ENCODE measurements around the gene MAZ. TPM values are rescaled to one million over a fixed set of nuclear protein-coding genes. Genes with fewer than 3 reads are reported as not detected.
"Not testable (repeated sequence)": the region's sequence is repeated elsewhere in the genome, so short reads cannot be mapped to it uniquely, and the experiment has no call there.

Gene MAZ
- total and polyA plus RNA-seq, 7 experiments from 2014 or later, result 36.9 to 424 (median 202) TPM

- H3K27ac Mint-ChIP-seq; H3K4me3 ChIP-seq (ENCODE audit: low read length); H3K27me3 ChIP-seq (ENCODE audit: control insufficient read depth in 2 of 2, insufficient read depth in 2 of 2, low read length in 2 of 2); H3K27ac ChIP-seq (ENCODE audit: low read depth, low read length); H3K4me3 Mint-ChIP-seq; ATAC-seq; H3K9me3 ChIP-seq (ENCODE audit: control insufficient read depth in 2 of 3, low read length in 3 of 3); H3K27me3 Mint-ChIP-seq; H3K9me3 Mint-ChIP-seq; H3K36me3 Mint-ChIP-seq; DNase-seq; H3K36me3 ChIP-seq (ENCODE audit: control insufficient read depth in 2 of 3, insufficient read depth in 3 of 3, low read length in 3 of 3); intact Hi-C loops (cut with micrococcal nuclease): not testable (repeated sequence)
- peaks cover 0 to 21% of the 10 kb centered on the region in 2 donors for H3K4me1 ChIP-seq (ENCODE audit: control insufficient read depth in 2 of 2, insufficient read depth in 2 of 2, low read length in 2 of 2)
- peaks cover 7 to 48% (median 39%) of the 10 kb centered on the region in 7 donors for H3K4me1 Mint-ChIP-seq
- ChIA-PET CTCF (interaction anchor here (0.7 kb wide), 1 partner anchor 24 kb away, joined by 3 read pairs; no protein-coding TSS in a partner anchor), POLR2A (interaction anchor here (0.7 kb wide), 1 partner anchor 23 kb away, joined by 3 read pairs; no protein-coding TSS in a partner anchor)
Observed at GRCh38 chr16:29761280-29761651, 45.1 kb upstream of the MAZ start.

DNA sequence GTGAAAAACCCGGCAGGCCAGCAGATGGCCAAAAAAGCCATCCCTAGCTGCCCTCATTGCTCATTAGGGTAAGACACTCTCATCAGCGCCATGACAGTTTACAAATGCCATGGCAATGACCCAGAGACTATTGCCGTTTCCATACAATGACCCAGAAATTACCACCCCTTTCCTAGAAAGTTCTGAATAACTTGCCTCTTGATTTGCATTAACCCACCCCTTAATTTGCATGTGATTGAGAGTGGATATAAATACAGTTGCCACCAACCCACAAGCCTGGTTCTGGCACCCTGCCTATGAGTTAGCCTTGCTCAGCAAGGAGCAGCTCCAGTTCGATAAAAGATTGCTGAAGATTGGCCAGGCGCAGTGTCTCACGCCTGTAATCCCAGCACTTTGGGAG lies 44.4 kb upstream of the MAZ start:
- H3K4me1 Mint-ChIP-seq, result peaks cover 7 to 41% (median 34%) of the 10 kb centered on the region in 7 donors
- DNase-seq (no peak), ATAC-seq (no peak)
- no peaks in the 10 kb centered on the region for H3K36me3 ChIP-seq (ENCODE audit: control insufficient read depth in 2 of 3, insufficient read depth in 3 of 3, low read length in 3 of 3)
- peaks cover 0 to 15% of the 10 kb centered on the region in 2 donors for H3K4me1 ChIP-seq (ENCODE audit: control insufficient read depth in 2 of 2, insufficient read depth in 2 of 2, low read length in 2 of 2)
- no peaks in the 10 kb centered on the region for H3K27me3 ChIP-seq (ENCODE audit: control insufficient read depth in 2 of 2, insufficient read depth in 2 of 2, low read length in 2 of 2)
- H3K27ac Mint-ChIP-seq, result peak overlapping the region in 3 of 9 donors; percentile 33 to 73 (median 41)
- CTCF ChIA-PET, result interaction anchor here (0.6 kb wide), 1 partner anchor 15 kb away, joined by 3 read pairs; no protein-coding TSS in a partner anchor
- POLR2A ChIA-PET, result interaction anchor here (0.7 kb wide), 2 partner anchors 19 to 23 kb away, joined by 3 to 5 read pairs; no protein-coding TSS in a partner anchor
- H3K27ac ChIP-seq (ENCODE audit: low read depth, low read length), result no peak overlapping the region
- H3K4me3 ChIP-seq (ENCODE audit: low read length), result no peak overlapping the region
- H3K9me3 ChIP-seq (ENCODE audit: control insufficient read depth in 2 of 3, low read length in 3 of 3), result no peaks in the 10 kb centered on the region
- intact Hi-C loops (cut with micrococcal nuclease), result no loop called here
- H3K9me3 Mint-ChIP-seq, result peaks cover 0 to 3% (median 0%) of the 10 kb centered on the region in 11 donors
- H3K27me3 Mint-ChIP-seq, result peaks cover 0 to 8% (median 0%) of the 10 kb centered on the region in 5 donors
- H3K36me3 Mint-ChIP-seq, result no peaks in the 10 kb centered on the region
- H3K4me3 Mint-ChIP-seq, result no peak overlapping the region

GRCh38 chr16:29763326-29763725 lies 43.0 kb upstream of the MAZ start:
- DNase-seq (no peak), ATAC-seq (no peak)
- Histone ChIP-seq H3K9me3 (ENCODE audit: control insufficient read depth in 2 of 3, low read length in 3 of 3) (no peaks in the 10 kb centered on the region), H3K4me1 (ENCODE audit: control insufficient read depth in 2 of 2, insufficient read depth in 2 of 2, low read length in 2 of 2) (peaks cover 0 to under 1% of the 10 kb centered on the region in 2 donors), H3K27ac (ENCODE audit: low read depth, low read length) (no peak overlapping the region), H3K36me3 (ENCODE audit: control insufficient read depth in 2 of 3, insufficient read depth in 3 of 3, low read length in 3 of 3) (no peaks in the 10 kb centered on the region), H3K27me3 (ENCODE audit: control insufficient read depth in 2 of 2, insufficient read depth in 2 of 2, low read length in 2 of 2) (no peaks in the 10 kb centered on the region), H3K4me3 (ENCODE audit: low read length) (no peak overlapping the region)
- POLR2A ChIA-PET, result no interaction called here
- CTCF ChIA-PET, result interaction anchor here (0.5 kb wide), 1 partner anchor 58 kb away, joined by 3 read pairs; no protein-coding TSS in a partner anchor
- intact Hi-C loops (cut with micrococcal nuclease), result no loop called here
- H3K27ac Mint-ChIP-seq, result peak overlapping the region in 8 of 9 donors; percentile 17 to 77 (median 50)
- peak overlapping the region in 1 of 10 donors; percentile 12 for H3K4me3 Mint-ChIP-seq
- no peaks in the 10 kb centered on the region for H3K36me3 Mint-ChIP-seq
- peaks cover 0 to 8% (median 0%) of the 10 kb centered on the region in 5 donors for H3K27me3 Mint-ChIP-seq
- peaks cover 0 to 3% (median 0%) of the 10 kb centered on the region in 11 donors for H3K9me3 Mint-ChIP-seq
- peaks cover 7 to 35% (median 26%) of the 10 kb centered on the region in 7 donors for H3K4me1 Mint-ChIP-seq

DNA sequence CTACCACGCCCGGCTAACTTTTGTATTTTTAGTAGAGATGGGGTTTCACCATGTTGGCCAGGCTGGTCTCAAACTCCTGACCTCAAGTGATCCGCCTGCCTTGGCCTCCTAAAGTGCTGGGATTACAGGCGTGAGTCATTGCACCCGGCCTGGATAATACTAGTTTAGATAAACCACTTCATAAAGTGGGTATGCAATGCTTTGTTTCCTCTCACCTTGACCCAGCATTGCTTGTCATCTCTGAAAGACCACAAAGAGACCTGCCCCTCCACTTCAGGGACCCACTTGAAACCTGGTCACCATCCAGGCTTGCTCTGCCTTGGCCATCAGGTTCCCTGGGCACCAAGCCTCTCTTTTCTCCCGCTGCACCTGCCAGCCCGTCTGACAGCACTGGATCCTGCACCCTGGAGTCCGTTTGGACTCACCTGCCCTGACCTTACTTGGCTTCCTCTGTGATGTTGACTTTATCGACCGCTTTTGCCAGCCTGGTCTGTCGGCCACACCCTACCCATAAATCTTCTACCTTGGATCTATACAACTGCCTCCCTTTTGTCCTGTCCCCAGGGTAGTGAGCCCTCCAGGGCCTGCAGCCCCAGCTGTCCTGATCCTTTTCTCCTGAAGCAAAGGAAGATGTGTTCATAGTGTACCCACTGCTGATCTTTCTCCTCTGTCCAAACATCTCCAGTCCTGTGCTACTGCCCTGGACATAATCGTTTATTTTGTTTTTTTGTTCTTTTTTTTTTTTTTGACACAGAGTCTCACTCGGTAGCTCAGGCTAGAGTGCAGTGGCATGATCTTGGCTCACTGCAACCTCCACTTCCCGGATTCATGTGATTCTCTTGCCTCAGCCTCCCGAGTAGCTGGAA lies 40.9 kb upstream of the MAZ start:
- Histone ChIP-seq H3K27me3 (ENCODE audit: control insufficient read depth in 2 of 2, insufficient read depth in 2 of 2, low read length in 2 of 2) (no peaks in the 10 kb centered on the region), H3K4me3 (ENCODE audit: low read length) (no peak overlapping the region), H3K9me3 (ENCODE audit: control insufficient read depth in 2 of 3, low read length in 3 of 3) (no peaks in the 10 kb centered on the region), H3K27ac (ENCODE audit: low read depth, low read length) (no peak overlapping the region), H3K4me1 (ENCODE audit: control insufficient read depth in 2 of 2, insufficient read depth in 2 of 2, low read length in 2 of 2) (no peaks in the 10 kb centered on the region), H3K36me3 (ENCODE audit: control insufficient read depth in 2 of 3, insufficient read depth in 3 of 3, low read length in 3 of 3) (no peaks in the 10 kb centered on the region)
- H3K27me3 Mint-ChIP-seq, result peaks cover 0 to 8% (median 0%) of the 10 kb centered on the region in 5 donors
- intact Hi-C loops (cut with micrococcal nuclease), result no loop called here
- H3K36me3 Mint-ChIP-seq, result no peaks in the 10 kb centered on the region
- DNase-seq (no peak), ATAC-seq (no peak)
- peak overlapping the region in 6 of 9 donors; percentile 1 to 82 (median 72) for H3K27ac Mint-ChIP-seq
- peak overlapping the region in 2 of 10 donors; percentile 38 to 49 for H3K4me3 Mint-ChIP-seq
- CTCF ChIA-PET, result no interaction called here
- peaks cover 7 to 30% (median 23%) of the 10 kb centered on the region in 7 donors for H3K4me1 Mint-ChIP-seq
- H3K9me3 Mint-ChIP-seq, result peaks cover 0 to 2% (median 0%) of the 10 kb centered on the region in 11 donors
- POLR2A ChIA-PET, result interaction anchor here (0.6 to 1.3 kb wide), 5 partner anchors 7 to 24 kb away, joined by 4 to 6 read pairs (median 5); no protein-coding TSS in a partner anchor

- no peak overlapping the region for H3K4me3 Mint-ChIP-seq
- H3K27me3 Mint-ChIP-seq, result peaks cover 0 to 3% (median 0%) of the 10 kb centered on the region in 5 donors
- H3K27ac Mint-ChIP-seq, result peak overlapping the region in 1 of 9 donors; percentile 30
- intact Hi-C loops (cut with micrococcal nuclease), result no loop called here
- ChIA-PET CTCF (interaction anchor here (1.0 kb wide), 1 partner anchor 19 kb away, joined by 3 read pairs; no protein-coding TSS in a partner anchor), POLR2A (interaction anchor here (2.2 kb wide), 1 partner anchor 24 kb away, joined by 10 read pairs; the partner anchor contains the start of gene KIF22)
- DNase-seq (no peak), ATAC-seq (no peak)
- no peak overlapping the region for H3K4me3 ChIP-seq (ENCODE audit: low read length)
- H3K36me3 ChIP-seq (ENCODE audit: control insufficient read depth in 2 of 3, insufficient read depth in 3 of 3, low read length in 3 of 3), result no peaks in the 10 kb centered on the region
- H3K27me3 ChIP-seq (ENCODE audit: control insufficient read depth in 2 of 2, insufficient read depth in 2 of 2, low read length in 2 of 2), result no peaks in the 10 kb centered on the region
- H3K9me3 Mint-ChIP-seq, result peaks cover 0 to 2% (median 0%) of the 10 kb centered on the region in 11 donors
- no peaks in the 10 kb centered on the region for H3K9me3 ChIP-seq (ENCODE audit: control insufficient read depth in 2 of 3, low read length in 3 of 3)
- H3K27ac ChIP-seq (ENCODE audit: low read depth, low read length), result no peak overlapping the region
- no peaks in the 10 kb centered on the region for H3K36me3 Mint-ChIP-seq
- H3K4me1 Mint-ChIP-seq, result peaks cover 7 to 27% (median 21%) of the 10 kb centered on the region in 7 donors
- no peaks in the 10 kb centered on the region for H3K4me1 ChIP-seq (ENCODE audit: control insufficient read depth in 2 of 2, insufficient read depth in 2 of 2, low read length in 2 of 2)
Observed at GRCh38 chr16:29766571-29766970, 39.8 kb upstream of the MAZ start.

DNA sequence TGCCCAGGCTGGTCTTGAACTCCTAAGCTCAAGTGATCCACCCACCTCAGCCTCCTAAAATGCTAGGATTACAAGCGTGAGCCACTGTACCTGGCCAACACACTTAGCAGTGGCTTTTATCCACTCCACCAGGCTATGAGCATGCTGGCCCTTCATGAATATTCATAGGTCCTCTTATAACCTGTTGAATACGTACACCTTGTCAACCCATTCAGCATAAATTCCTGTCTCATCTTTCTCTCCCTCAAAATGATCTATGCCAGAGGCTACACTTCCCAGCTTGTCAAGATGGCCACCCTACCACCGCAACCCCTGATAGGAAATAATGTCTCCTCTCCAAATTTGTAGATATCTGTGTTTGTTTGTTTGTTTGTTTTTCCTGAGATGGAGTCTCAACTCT lies 39.3 kb upstream of the MAZ start:
- Mint-ChIP-seq H3K4me3 (no peak overlapping the region), H3K27me3 (peaks cover 0 to 3% (median 0%) of the 10 kb centered on the region in 5 donors), H3K9me3 (peaks cover 0 to 2% (median 0%) of the 10 kb centered on the region in 11 donors), H3K4me1 (peaks cover 5 to 27% (median 21%) of the 10 kb centered on the region in 7 donors), H3K27ac (peak overlapping the region in 3 of 9 donors; percentile 4 to 37 (median 8)), H3K36me3 (no peaks in the 10 kb centered on the region)
- Histone ChIP-seq H3K36me3 (ENCODE audit: control insufficient read depth in 2 of 3, insufficient read depth in 3 of 3, low read length in 3 of 3) (no peaks in the 10 kb centered on the region), H3K4me3 (ENCODE audit: low read length) (no peak overlapping the region), H3K4me1 (ENCODE audit: control insufficient read depth in 2 of 2, insufficient read depth in 2 of 2, low read length in 2 of 2) (no peaks in the 10 kb centered on the region), H3K9me3 (ENCODE audit: control insufficient read depth in 2 of 3, low read length in 3 of 3) (no peaks in the 10 kb centered on the region), H3K27me3 (ENCODE audit: control insufficient read depth in 2 of 2, insufficient read depth in 2 of 2, low read length in 2 of 2) (no peaks in the 10 kb centered on the region), H3K27ac (ENCODE audit: low read depth, low read length) (no peak overlapping the region)
- intact Hi-C loops (cut with micrococcal nuclease), result no loop called here
- CTCF ChIA-PET, result interaction anchor here (1.0 kb wide), 1 partner anchor 18 kb away, joined by 3 read pairs; no protein-coding TSS in a partner anchor
- DNase-seq, result no peak
- ATAC-seq, result no peak
- POLR2A ChIA-PET, result interaction anchor here (2.2 kb wide), 1 partner anchor 23 kb away, joined by 10 read pairs; the partner anchor contains the start of gene KIF22
